M059J (cell line): Measurements from ENCODE around the gene ZBTB2. TPM values are rescaled to one million over a fixed set of nuclear protein-coding genes. Genes with fewer than 3 reads are reported as not detected.
A peak's percentile ranks its signal among the peaks of the same experiment; 100 is the strongest.
"Not testable (repeated sequence)": the region's sequence is repeated elsewhere in the genome, so short reads cannot be mapped to it uniquely, and the experiment has no call there.

Experiments used
- DNase-seq: peaks from one replicate; pipeline ENCODE4 v3.0.0-alpha.2; 2012; ENCODE audit warnings: low read depth
- total RNA-seq: library from RNA; depleted of rRNA; stranded (reverse); fragments of >200 nt; shearing (Covaris generic); gene quantifications from 2 replicates; pipeline ENCODE4 v1.2.3, GENCODE V29; 2014

The ZBTB2 gene
- total RNA-seq, 1 experiment from 2014 or later, result 26.4 TPM

- DNase-seq, result peak; percentile 81
Observed at GRCh38 chr6:151400473-151400872, 9.1 kb upstream of the ZBTB2 start.

GRCh38 chr6:151399679-151400078 lies 8.3 kb upstream of the ZBTB2 start:
- DNase-seq, result peak; percentile 86

- DNase-seq, result no peak
Observed at GRCh38 chr6:151393410-151393809, 2.1 kb upstream of the ZBTB2 start.

GRCh38 chr6:151392427-151392826 lies 1.1 kb upstream of the ZBTB2 start:
- no peak for DNase-seq

- no peak for DNase-seq
Observed at GRCh38 chr6:151390851-151391470, 398 bp downstream of the ZBTB2 start.

- DNase-seq, result peak; percentile 99
Observed at GRCh38 chr6:151390276-151390850, 996 bp downstream of the ZBTB2 start.

GRCh38 chr6:151389618-151390275 lies 1.6 kb downstream of the ZBTB2 start:
- peak; percentile 86 for DNase-seq

GRCh38 chr6:151388997-151389617 lies 2.3 kb downstream of the ZBTB2 start:
- no peak for DNase-seq

- DNase-seq, result no peak
Observed at GRCh38 chr6:151388236-151388635, 3.1 kb downstream of the ZBTB2 start.

- DNase-seq, result peak; percentile 50
Observed at GRCh38 chr6:151387175-151387970, 4.0 kb downstream of the ZBTB2 start.

GRCh38 chr6:151385177-151385576 lies 6.2 kb downstream of the ZBTB2 start:
- no peak for DNase-seq

- no peak for DNase-seq
Observed at GRCh38 chr6:151384151-151384550, 7.2 kb downstream of the ZBTB2 start.

GRCh38 chr6:151382631-151383030 lies 8.7 kb downstream of the ZBTB2 start:
- not testable (repeated sequence) for DNase-seq

- no peak for DNase-seq
Observed at GRCh38 chr6:151381722-151382121, 9.6 kb downstream of the ZBTB2 start.

- DNase-seq, result no peak
Observed at GRCh38 chr6:151380848-151381205, 10.5 kb downstream of the ZBTB2 start.

GRCh38 chr6:151379933-151380847 lies 11.2 kb downstream of the ZBTB2 start:
- peak; percentile 59 for DNase-seq

- no peak for DNase-seq
Observed at GRCh38 chr6:151377095-151377494, 14.3 kb downstream of the ZBTB2 start.

GRCh38 chr6:151376440-151376839 lies 14.9 kb downstream of the ZBTB2 start:
- DNase-seq, result peak; percentile 37

GRCh38 chr6:151375833-151376232 lies 15.5 kb downstream of the ZBTB2 start:
- no peak for DNase-seq

- DNase-seq, result no peak
Observed at GRCh38 chr6:151374036-151374683, 17.2 kb downstream of the ZBTB2 start.
